GM04503 (cell line): ENCODE measurements around the gene GALNT1.
"Not testable (repeated sequence)": the region's sequence is repeated elsewhere in the genome, so short reads cannot be mapped to it uniquely, and the experiment has no call there.

Experiments
- DNase-seq: peaks from one replicate; pipeline ENCODE4 v3.0.0-alpha.2; 2012; ENCODE audit warnings: low read depth

The GALNT1 gene

GRCh38 chr18:35581546-35581897, at the start of gene GALNT1:
GALNT1 (plus strand) TSS chr18:35581740; CDS start chr18:35654663, 72,923 bp downstream.
- DNase-seq, result no peak

DNA sequence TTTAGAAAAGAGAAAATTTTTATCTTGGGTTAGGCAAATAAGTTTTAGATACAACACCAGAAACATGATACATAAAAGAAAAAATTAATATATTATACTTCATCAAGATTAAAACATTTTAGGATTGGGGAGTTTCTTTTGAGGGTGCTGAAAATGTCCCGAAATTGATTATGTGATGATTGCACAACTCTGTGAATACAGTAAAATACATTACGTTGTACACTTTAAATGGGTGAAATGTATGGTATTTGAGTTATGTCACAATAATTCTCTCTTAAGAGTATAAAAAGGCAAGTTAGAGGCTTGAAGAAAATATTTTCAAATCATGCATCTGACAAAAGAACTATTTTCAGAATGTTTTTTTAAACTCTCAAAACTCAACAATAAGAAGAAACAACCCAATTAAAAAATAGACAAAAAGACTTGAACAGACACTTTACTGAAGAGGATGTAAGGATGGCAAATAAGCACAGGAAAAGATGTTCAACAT, 47.6 kb upstream of the GALNT1 start:
- DNase-seq, result no peak

DNA sequence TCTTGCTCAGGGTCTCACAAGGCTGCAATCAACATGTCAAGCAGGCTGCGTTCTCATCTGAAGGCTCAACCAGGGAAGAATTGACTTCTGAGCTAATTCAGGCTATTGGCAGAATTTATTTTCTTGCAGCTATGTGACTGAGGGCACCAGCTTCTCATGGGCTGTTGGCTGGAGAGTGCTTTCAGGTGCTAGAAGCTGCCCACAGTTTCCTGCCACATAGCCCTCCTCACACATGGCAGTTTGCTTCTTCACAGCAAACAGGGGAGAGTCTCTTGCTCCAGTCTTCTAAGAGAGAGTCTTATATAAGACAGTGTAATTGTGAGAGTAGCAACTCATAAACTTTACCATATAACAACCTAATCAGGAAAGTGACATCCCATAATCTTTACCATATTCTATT, 46.2 kb upstream of the GALNT1 start:
- no peak for DNase-seq

DNA sequence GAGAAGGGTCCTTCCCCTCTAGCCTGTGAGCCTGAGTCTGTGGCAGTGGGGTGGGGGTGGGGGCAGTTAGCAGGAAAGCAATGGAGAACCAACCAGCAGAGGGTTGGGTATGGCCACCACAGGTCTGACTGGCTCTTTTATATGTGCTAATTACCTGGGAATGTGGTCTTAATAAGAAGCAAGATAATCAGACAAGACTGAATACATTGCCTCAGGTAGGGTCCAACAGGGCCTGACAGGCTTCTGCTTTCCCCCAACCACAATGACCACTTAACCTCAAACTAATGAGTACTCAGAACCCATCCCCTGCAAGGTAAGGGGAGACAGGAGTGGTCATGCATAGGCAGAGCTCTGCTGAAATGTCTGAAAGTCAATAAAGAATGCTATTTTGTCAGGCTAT, 39.2 kb upstream of the GALNT1 start:
- DNase-seq, result no peak

DNA sequence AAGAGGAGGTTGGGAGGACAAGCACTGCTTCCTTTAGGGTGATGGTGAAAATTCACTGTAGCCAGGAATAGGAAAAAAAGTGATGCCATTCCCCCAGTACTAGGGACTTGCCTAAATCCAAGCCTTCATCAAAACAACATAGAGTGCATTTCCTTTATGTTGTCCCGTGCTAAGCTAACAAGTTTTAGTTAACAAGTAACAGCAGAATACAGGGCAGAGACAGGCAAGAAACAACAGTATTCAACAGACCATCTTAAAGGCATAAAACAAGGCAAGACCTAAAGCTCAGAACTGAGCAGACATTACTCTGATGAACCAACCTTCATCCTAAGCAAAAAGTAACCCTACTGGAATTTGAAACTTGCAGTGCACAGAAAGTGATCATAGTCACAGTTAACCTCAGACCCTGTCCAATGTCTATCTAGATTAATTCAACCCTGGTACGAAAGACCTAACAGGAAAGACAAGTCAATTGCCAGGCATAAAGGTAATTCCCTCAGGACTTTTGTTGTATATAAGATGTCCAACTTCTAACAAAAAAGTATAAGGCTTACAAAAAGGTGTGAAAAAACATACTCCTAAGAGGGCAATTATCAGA, 34.4 kb upstream of the GALNT1 start:
- DNase-seq, result no peak

DNA sequence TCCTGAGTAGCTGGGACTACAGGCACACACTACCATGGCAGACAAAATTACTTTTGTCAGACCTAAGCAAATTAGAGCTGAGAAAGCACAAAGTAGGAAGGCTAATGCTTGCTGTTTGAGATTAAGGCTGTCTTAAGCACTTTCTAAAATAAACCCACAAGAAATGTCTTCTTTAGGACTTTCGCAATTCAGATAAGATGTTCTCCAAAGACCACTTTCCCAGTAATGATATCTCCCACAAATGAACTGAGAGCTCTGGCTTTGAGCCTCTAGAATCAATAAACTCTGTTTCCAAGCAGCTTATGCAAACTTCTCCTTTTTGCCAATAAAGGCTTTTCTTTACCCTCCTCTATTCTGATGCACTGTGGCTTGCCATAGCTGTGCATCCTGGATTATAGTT, 32.0 kb upstream of the GALNT1 start:
- no peak for DNase-seq

GRCh38 chr18:35553300-35553699, 28.2 kb upstream of the GALNT1 start:
- DNase-seq, result no peak

DNA sequence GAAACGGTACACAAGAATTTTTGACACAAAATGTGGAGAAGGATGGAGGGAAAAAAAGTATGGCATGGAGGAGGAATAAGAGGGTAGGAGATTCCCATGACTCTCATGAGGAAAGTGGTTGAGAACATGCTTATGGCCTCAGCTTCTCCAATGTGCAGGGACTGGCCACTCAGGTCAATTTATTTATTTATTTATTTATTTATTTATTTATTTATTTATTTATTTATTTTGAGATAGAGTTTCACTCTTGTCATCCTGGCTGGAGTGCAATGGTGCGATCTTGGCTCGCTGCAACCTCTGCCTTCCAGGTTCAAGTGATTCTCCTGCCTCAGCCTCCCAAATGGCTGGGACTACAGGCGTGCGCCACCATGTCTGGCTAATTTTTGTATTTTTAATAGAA, 26.0 kb upstream of the GALNT1 start:
- not testable (repeated sequence) for DNase-seq

GRCh38 chr18:35559867-35560266, 21.7 kb upstream of the GALNT1 start:
- no peak for DNase-seq

DNA sequence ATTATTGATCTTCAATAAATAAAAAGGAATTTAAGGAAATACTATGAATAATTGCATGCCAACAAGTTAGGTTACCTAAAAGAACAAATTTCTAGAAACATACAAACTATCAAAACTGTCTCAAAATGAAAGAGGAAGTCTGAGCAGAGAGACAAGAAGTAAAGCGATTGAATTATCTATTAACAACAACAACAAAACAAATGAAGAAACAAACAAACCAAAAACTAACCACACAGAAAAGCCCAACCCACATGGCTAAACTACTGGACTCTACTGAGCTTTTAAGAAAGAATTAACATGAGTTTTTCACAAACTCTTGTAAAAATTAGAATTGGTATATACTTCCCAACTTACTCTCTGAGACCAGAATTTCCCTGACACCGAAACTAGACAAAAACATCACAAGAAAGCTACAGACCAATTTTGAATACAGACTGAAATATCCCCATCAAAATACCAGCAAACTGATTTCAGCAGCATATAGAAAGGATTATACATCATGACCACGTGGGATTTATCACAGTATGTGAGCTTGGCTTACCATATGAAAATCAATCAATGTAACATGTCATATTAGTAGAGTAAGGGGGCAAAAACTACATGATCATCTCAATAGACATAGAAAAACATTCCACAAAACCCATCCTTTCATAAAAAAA, 16.6 kb upstream of the GALNT1 start:
- no peak for DNase-seq

DNA sequence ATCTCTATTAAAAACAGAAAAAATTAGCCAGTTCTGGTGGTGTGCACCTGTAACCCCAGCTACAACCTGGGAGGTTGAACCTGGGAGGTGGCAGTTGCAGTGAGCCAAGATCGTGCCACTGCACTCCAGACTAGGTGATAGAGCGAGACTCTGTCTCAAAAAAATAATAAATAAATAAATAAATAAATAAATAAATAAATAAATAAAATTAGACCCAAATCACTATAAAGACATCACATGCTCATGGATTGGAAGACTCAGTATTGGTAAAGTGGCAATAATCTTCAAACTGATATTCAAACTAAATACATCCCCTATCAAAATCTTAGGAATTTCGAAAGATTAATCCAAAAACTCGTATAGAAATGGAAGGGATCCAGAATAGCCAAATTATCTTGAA, 15.5 kb upstream of the GALNT1 start:
- DNase-seq, result no peak

DNA sequence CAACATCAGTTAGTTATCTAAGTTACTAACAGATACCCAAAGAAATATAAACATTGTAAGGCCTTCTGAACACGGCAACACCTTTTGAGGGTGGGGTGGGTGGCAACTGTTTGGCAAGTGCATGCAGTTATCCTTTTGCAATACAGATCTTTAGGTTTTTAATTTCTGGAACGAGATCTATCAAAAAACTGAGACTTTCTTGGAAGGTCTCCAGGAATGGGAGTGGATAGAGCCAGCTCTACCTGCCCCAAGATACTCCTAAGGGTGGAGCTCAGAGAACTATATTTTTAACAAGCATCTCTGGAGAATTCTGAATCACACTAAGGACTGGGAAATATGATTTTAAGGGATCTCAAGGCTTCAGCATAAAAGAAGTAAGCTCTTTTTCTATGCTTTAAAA, 11.4 kb upstream of the GALNT1 start:
- DNase-seq, result no peak

GRCh38 chr18:35571138-35571537, 10.4 kb upstream of the GALNT1 start:
- no peak for DNase-seq

- no peak for DNase-seq
These were observed 8.9 kb upstream of the GALNT1 start for GRCh38 chr18:35572644-35573043.

GRCh38 chr18:35573531-35573930, 8.0 kb upstream of the GALNT1 start:
- no peak for DNase-seq

DNA sequence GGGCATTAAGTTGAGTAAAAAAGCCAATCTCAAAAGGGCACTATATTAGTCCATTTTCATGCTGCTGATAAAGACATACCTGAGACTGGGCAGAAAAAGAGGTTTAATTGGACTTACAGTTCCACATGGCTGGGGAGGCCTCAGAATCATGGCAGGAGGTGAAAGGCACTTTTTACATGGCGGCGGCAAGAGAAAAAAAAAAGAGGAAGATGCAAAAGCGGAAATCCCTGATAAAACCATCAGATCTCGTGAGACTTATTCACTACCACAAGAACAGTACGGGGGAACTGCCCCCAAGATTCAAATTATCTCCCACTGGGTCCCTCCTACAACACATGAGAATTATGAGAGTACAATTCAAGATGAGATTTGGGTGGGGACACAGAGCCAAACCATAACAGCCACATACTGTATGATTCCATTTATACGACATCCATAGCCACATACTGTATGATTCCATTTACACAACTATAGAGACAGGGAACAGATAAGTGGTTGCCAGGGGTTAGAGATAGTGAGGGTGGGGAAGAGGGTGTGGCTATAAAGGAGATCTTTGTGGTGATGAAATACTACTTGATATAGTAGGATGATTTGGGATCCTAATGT, 5.2 kb upstream of the GALNT1 start:
- DNase-seq, result not testable (repeated sequence)

DNA sequence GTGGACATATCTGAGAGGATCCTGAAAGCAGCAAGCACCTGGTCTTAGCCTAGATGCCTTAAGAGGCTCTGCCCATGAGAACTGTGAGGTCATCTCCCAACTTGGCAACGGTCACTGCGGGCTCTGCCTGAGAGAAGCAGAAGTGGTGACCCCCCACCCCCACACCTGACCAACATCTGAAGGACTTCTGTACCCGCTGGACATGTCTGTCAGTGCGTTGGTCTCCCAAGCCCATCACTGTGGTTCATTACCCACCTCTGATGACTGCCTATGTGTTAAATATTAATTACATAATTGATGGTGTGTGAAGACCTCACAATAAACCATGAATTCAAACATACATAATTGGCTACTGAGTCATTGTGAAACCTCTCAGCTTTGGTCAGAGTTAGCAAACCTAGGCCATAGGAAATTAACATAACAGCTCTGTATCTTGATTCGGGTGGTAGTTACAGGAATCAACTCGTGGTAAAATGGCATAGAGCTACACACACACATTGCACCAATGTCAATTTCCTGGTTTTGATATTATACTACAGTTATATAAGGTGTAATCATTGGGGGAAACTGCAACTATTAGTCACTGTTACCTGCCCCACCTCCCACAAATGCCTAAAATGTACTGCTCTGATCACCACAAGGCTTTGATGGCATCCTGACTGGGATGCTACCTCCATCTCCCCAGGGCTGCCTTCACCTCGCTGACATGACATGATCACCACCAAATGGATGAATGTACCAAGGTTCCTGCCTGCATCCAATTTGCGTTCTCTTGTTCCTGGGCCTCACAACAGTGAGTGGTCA, 4.3 kb upstream of the GALNT1 start:
- no peak for DNase-seq

DNA sequence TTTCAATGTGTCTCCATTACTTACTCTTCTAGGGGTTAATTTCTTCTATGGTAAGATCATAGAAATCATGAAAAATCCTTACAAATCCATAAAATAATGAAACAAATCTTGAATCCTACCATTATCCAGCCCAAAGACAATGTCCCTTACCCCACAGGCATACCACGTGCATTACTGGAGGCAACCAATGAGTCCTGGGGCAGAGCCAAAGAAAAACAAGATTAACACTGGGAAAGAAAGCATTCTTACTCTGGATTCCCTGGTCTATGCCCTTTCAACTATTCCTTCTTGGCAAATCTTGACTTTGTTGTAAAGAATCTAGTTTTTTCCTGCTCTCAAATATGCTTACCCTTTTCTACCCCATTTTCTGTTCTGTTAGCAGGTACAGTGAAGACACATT, 3.1 kb upstream of the GALNT1 start:
- DNase-seq, result no peak

DNA sequence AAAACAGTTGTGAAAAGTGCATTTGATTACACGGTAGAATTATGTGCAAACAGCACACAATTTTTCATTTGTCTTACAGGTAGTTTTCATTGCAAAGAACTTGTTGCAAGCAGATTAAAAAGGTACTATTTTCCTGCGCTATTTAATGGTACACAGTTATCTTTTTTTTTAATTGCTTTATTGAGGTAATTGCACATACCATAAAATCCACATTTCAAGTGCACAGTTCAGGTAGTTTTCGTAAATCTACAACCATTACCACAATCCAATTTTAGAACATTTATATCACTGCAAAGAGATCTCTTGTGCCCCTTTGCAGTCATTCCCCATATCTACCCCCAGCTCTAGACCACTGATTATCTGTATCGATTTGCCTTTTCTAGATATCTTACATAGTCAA, 2.6 kb upstream of the GALNT1 start:
- DNase-seq, result no peak

- no peak for DNase-seq
These were observed 620 bp upstream of the GALNT1 start for GRCh38 chr18:35580701-35581539.

GRCh38 chr18:35581898-35582641, 530 bp downstream of the GALNT1 start:
- DNase-seq, result no peak
